ENCODE data around the gene B3GALT6. TPM values are rescaled to one million over a fixed set of nuclear protein-coding genes. Genes with fewer than 3 reads are reported as not detected.
"Not testable (repeated sequence)": the region's sequence is repeated elsewhere in the genome, so short reads cannot be mapped to it uniquely, and the experiment has no call there.

Gene B3GALT6
- total and polyA plus RNA-seq, 12 donors: 7.3 to 16.2 (median 9.1) TPM

GRCh38 chr1:1247341-1247913, 15.4 kb downstream of the B3GALT6 start:
- no peaks in the 10 kb centered on the region for H3K9me3 ChIP-seq
- intact Hi-C loops (cut with DNase I): loop anchor here in 3 of 10 donors (5.0 to 10.0 kb wide), 2 partner anchors 123 to 125 kb away; no protein-coding TSS in a partner anchor
- no peak for TF ChIP-seq CTCF (IDR thresholded peaks at IDR 0.05)
- H3K4me1 ChIP-seq: peaks cover 0 to 5% (median 0%) of the 10 kb centered on the region in 9 donors
- peaks cover 0 to 8% (median 0%) of the 10 kb centered on the region in 9 donors for H3K36me3 ChIP-seq
- peak in 1 of 8 donors; percentile 13 for ATAC-seq
- peaks cover 13 to 36% (median 27%) of the 10 kb centered on the region in 7 donors for H3K27me3 ChIP-seq
- no peak for DNase-seq
- WGBS, 2 donors: 63 to 67% methylated on average over 25 of the region's 25 CpGs
- no peak overlapping the region for H3K4me3 ChIP-seq
- H3K27ac ChIP-seq: no peak overlapping the region

GRCh38 chr1:1248009-1248913, 16.2 kb downstream of the B3GALT6 start:
- 91 to 93% methylated on average over 21 of the region's 21 CpGs for WGBS, 2 donors
- intact Hi-C loops (cut with DNase I): loop anchor here in 3 of 10 donors (5.0 to 10.0 kb wide), 2 partner anchors 123 to 126 kb away; no protein-coding TSS in a partner anchor
- DNase-seq, ATAC-seq, H3K4me3 ChIP-seq, H3K9me3 ChIP-seq, H3K27ac ChIP-seq, H3K4me1 ChIP-seq: not testable (repeated sequence)
- H3K36me3 ChIP-seq: peaks cover 0 to 17% (median 5%) of the 10 kb centered on the region in 9 donors
- peaks cover 13 to 36% (median 27%) of the 10 kb centered on the region in 7 donors for H3K27me3 ChIP-seq

- Histone ChIP-seq H3K4me3 (no peak overlapping the region), H3K27me3 (peaks cover 7 to 24% (median 20%) of the 10 kb centered on the region in 7 donors), H3K27ac (no peak overlapping the region), H3K36me3 (peaks cover 0 to 42% (median 30%) of the 10 kb centered on the region in 9 donors), H3K9me3 (no peaks in the 10 kb centered on the region), H3K4me1 (peaks cover 0 to 5% (median 0%) of the 10 kb centered on the region in 9 donors)
- no peak for TF ChIP-seq CTCF (IDR thresholded peaks at IDR 0.05)
- intact Hi-C loops (cut with DNase I): loop anchor here in 5 of 10 donors (2.0 to 5.0 kb wide), 3 partner anchors 128 to 134 kb away; partner anchors contain the start of gene C1orf159 (in 1 of the 5)
- WGBS, 2 donors: 78 to 83% methylated on average over 16 of the region's 16 CpGs
- no peak for DNase-seq
- peak in 2 of 8 donors; percentile 20 to 21 for ATAC-seq
Measured at GRCh38 chr1:1250786-1251284, 18.8 kb downstream of the B3GALT6 start.

GRCh38 chr1:1253314-1253713, 21.3 kb downstream of the B3GALT6 start:
- no peak for TF ChIP-seq CTCF (IDR thresholded peaks at IDR 0.05)
- ATAC-seq (no peak), DNase-seq (no peak)
- Histone ChIP-seq H3K27me3 (peaks cover 0 to 2% (median 0%) of the 10 kb centered on the region in 7 donors), H3K27ac (no peak overlapping the region), H3K9me3 (no peaks in the 10 kb centered on the region), H3K4me3 (no peak overlapping the region), H3K4me1 (no peaks in the 10 kb centered on the region), H3K36me3 (peaks cover 0 to 57% (median 37%) of the 10 kb centered on the region in 9 donors)
- WGBS, 2 donors: 89 to 95% methylated on average over 12 of the region's 12 CpGs
- intact Hi-C loops (cut with DNase I): loop anchor here in 4 of 10 donors (5.0 kb wide), 2 partner anchors 131 to 136 kb away; partner anchors contain the start of gene C1orf159 (in 1 of the 4)
